Measurements from ENCODE around the gene ZNF808.
"Not testable (repeated sequence)": the region's sequence is repeated elsewhere in the genome, so short reads cannot be mapped to it uniquely, and the experiment has no call there.

The ZNF808 gene

GRCh38 chr19:52601025-52601973, 73.8 kb downstream of the ZNF808 start:
- DNase-seq: peak; percentile 86

GRCh38 chr19:52601974-52602366, 74.5 kb downstream of the ZNF808 start:
- not testable (repeated sequence) for DNase-seq

DNA sequence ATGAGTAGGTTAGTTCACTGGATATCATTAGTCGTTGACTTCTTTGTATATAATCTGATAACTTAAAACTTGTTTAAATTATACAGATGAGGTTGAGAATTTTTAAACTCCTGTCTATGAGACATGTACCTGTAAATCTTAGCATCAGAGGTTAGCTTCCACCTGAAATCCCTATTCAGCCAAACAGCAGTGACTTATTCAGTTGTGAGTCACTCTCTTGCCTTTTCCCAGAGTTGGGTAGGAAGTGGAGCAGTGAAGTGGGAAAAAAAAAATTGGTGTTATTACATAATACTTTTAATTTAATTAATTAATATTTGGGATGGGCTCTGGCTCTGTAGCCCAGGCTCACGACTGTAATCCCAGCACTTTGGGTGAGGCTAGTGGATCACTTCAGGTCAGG, 75.5 kb downstream of the ZNF808 start:
- DNase-seq: no peak

DNA sequence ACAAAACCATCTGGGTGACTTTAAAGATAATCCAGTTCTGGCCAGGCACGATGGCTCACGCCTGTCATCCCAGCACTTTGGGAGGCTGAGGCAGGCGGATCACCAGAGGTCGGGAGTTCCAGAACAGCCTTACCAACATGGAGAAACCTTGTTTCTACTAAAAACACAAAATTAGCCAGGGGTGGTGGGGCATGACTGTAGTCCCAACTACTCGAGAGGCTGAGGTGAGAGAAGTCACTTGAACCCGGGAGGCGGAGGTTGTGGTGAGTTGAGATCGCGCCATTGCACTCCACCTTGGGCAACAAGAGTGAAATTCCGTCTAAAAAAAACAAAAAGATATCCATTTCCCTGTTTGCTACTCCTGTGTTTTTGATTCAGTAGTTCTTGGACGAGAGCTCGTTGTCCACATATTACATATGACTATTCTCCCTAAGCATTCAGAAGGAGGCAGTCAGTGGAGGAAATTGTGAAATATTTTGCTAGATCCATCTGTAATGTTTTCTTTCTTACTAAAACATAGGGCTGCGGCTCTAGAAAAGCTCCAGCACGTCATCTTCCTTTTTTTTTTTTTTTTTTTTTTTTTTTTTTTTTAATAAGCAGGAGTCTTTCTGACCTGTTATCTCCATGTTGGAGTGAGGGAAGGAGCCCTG, 76.2 kb downstream of the ZNF808 start:
- no peak for DNase-seq

All from KG1 (cell line).